Keratinocyte (primary cell): ENCODE results near the gene PLEKHJ1. TPM values are rescaled to one million over a fixed set of nuclear protein-coding genes. Genes with fewer than 3 reads are reported as not detected.

ENCODE experiments used
- DNase-seq: peaks from one replicate; pipeline ENCODE4 v3.0.0-alpha.2; 2011; ENCODE audit warnings: low read depth, missing footprints, low spot score
- FAIRE-seq: peaks from 2 replicates; lab custom pipeline; 2011; peaks lifted over from hg19 to GRCh38; lab: Jason Lieb, UNC
- H2AFZ ChIP-seq: 2 replicates; pipeline ENCODE4 v1.6.0; 2012; ENCODE audit warnings: low read length, control low read depth, inconsistent platforms; ENCODE audit not compliant: control insufficient read depth
- H3K27ac ChIP-seq: 2 replicates; pipeline ENCODE4 v1.5.1; 2011; ENCODE audit warnings: low read length; ENCODE audit not compliant: control insufficient read depth, insufficient read depth
- H3K27me3 ChIP-seq: 3 replicates; pipeline ENCODE4 v1.6.0; 2011; ENCODE audit warnings: low read length; ENCODE audit not compliant: control insufficient read depth, insufficient read depth; ENCODE audit errors: extremely low read depth
- H3K36me3 ChIP-seq, 2 experiments: 2 replicates in 1 of 2; 3 replicates in 1 of 2; pipeline ENCODE4 v1.5.1; 2011; ENCODE audit warnings: low read length in 2 of 2, mild to moderate bottlenecking in 1 of 2; ENCODE audit not compliant: control insufficient read depth in 2 of 2, insufficient read depth in 2 of 2; ENCODE audit errors: extremely low read depth in 1 of 2
- H3K4me1 ChIP-seq: 3 replicates; pipeline ENCODE4 v1.5.1; 2011; ENCODE audit warnings: low read length; ENCODE audit not compliant: control insufficient read depth, insufficient read depth; ENCODE audit errors: extremely low read depth
- H3K4me2 ChIP-seq: 3 replicates; pipeline ENCODE4 v1.6.0; 2011; ENCODE audit warnings: low read depth, low read length; ENCODE audit not compliant: control insufficient read depth, insufficient read depth; ENCODE audit errors: extremely low read depth
- H3K4me3 ChIP-seq, 3 experiments: fragments of 200-600 bp in 1 of 3; sonication (generic) in 1 of 3; 2 replicates in 2 of 3; 3 replicates in 1 of 3; pipeline ENCODE4 v1.5.1; 2011 to 2016; ENCODE audit warnings: low read length in 3 of 3, mild to moderate bottlenecking in 3 of 3, control low read depth in 2 of 3, inconsistent platforms in 1 of 3, low read depth in 1 of 3, mixed read lengths in 1 of 3, mixed run types in 1 of 3, moderate library complexity in 1 of 3; ENCODE audit not compliant: control insufficient read depth in 2 of 3, insufficient read depth in 2 of 3; ENCODE audit errors: extremely low read depth in 1 of 3
- H3K79me2 ChIP-seq: 2 replicates; pipeline ENCODE4 v1.6.0; 2012; ENCODE audit warnings: low read length; ENCODE audit not compliant: control insufficient read depth, insufficient read depth
- H3K9ac ChIP-seq: 3 replicates; pipeline ENCODE4 v1.6.0; 2011; ENCODE audit warnings: low read length; ENCODE audit not compliant: control insufficient read depth, insufficient read depth; ENCODE audit errors: extremely low read depth
- H3K9me1 ChIP-seq: 3 replicates; pipeline ENCODE4 v1.6.0; 2011; ENCODE audit warnings: low read length; ENCODE audit not compliant: control insufficient read depth, insufficient read depth; ENCODE audit errors: extremely low read depth
- H3K9me3 ChIP-seq: 2 replicates; pipeline ENCODE4 v1.5.1; 2012; ENCODE audit warnings: low read depth, low read length; ENCODE audit not compliant: control insufficient read depth
- H4K20me1 ChIP-seq: 3 replicates; pipeline ENCODE4 v1.6.0; 2011; ENCODE audit warnings: low read length; ENCODE audit not compliant: control insufficient read depth, insufficient read depth; ENCODE audit errors: extremely low read depth
- CTCF ChIP-seq, 3 experiments: IDR thresholded peaks in 1 of 3; conservative IDR thresholded peaks in 1 of 3; optimal IDR thresholded peaks in 1 of 3; 2 replicates in 2 of 3; 3 replicates in 1 of 3; pipeline versions ENCODE3 to v1.5.1; 2011; ENCODE audit warnings: low read length in 3 of 3, mild to moderate bottlenecking in 3 of 3, moderate library complexity in 2 of 3, control low read depth in 1 of 3, inconsistent platforms in 1 of 3; ENCODE audit not compliant: insufficient read depth in 2 of 3; ENCODE audit errors: extremely low read depth in 1 of 3
- EZH2 ChIP-seq: IDR thresholded peaks from one replicate; pipeline ENCODE4 v1.6.1; 2012; ENCODE audit warnings: inconsistent platforms, mild to moderate bottlenecking, low read length, moderate library complexity
- dilution Hi-C: fragments of 300-500 bp; cut with MboI; formaldehyde crosslinking; loops from one replicate; pipeline ENCODE4 v1.7.0; 2020; ENCODE audit warnings: low sequenced_read_pairs; ENCODE audit not compliant: extremely low pct_ligation_motif_present
- polyA plus RNA-seq, 5 experiments: library from polyadenylated mRNA; depleted of rRNA in 3 of 5; stranded (reverse) in 3 of 5; stranded (forward) in 1 of 5; unstranded in 1 of 5; fragments of >200 nt; gene quantifications; 1 replicate in 1 of 5; 2 replicates in 3 of 5; 3 replicates in 1 of 5; pipeline versions ENCODE4 v1.2.1 to v1.2.3, GENCODE V29; 2011 to 2012; ENCODE audit warnings: missing spikeins in 2 of 5, low read depth in 1 of 5, low replicate concordance in 1 of 5

The PLEKHJ1 gene
- polyA plus RNA-seq, 1 donor (not counting 4 experiments of a cell fraction or from before 2014, with no cell fraction given): 36.8 TPM

GRCh38 chr19:2268861-2269243, 32.7 kb upstream of the PLEKHJ1 start:
- peaks cover 38% of the 10 kb centered on the region for H3K79me2 ChIP-seq
- H3K4me3 ChIP-seq: peak overlapping the region; percentile 55 to 77 (median 74)
- no peaks in the 10 kb centered on the region for H3K9me3 ChIP-seq
- DNase-seq (no peak), FAIRE-seq (no peak)
- dilution Hi-C loops: no loop called here
- H3K36me3 ChIP-seq: peaks cover 6 to 10% of the 10 kb centered on the region in 2 experiments
- peak overlapping the region; percentile 71 for H3K9ac ChIP-seq
- peaks cover 13% of the 10 kb centered on the region for H3K4me1 ChIP-seq
- H3K4me2 ChIP-seq: peak overlapping the region; percentile 87
- H2AFZ ChIP-seq: peak overlapping the region; percentile 65
- no peak overlapping the region for H3K27ac ChIP-seq
- H3K9me1 ChIP-seq: no peaks in the 10 kb centered on the region
- no peaks in the 10 kb centered on the region for H3K27me3 ChIP-seq
- no peak for TF ChIP-seq CTCF (optimal IDR thresholded peaks at IDR 0.05 in 1 of 3, IDR thresholded peaks at IDR 0.05 in 1 of 3, conservative IDR thresholded peaks at IDR 0.05 in 1 of 3; ENCODE audit: extremely low read depth in 1 of 3, insufficient read depth in 2 of 3, low read length in 3 of 3)
- TF ChIP-seq EZH2: no peak
- H4K20me1 ChIP-seq: peaks cover 23% of the 10 kb centered on the region

DNA sequence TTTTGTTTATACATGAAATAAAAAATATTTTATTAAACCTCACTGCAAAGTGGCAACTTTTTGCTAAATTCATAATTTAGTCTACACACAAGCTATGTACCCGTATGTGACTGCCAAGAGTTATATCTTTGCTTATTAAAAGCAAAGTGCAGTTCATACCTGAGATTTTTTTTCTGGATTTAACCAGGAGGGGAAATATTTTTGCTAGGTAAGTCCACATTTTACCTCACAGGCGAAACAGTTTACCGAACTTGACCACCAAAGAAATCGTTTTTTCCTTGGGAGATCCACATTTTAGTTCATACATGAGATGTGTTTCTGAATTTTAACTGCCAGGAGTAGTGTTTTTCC, 32.3 kb upstream of the PLEKHJ1 start:
- H4K20me1 ChIP-seq: peaks cover 20% of the 10 kb centered on the region
- no peaks in the 10 kb centered on the region for H3K9me1 ChIP-seq
- FAIRE-seq (no peak), DNase-seq (no peak)
- peak overlapping the region in 1 of 3 experiments; percentile 74 for H3K4me3 ChIP-seq
- H3K4me1 ChIP-seq: peaks cover 11% of the 10 kb centered on the region
- peak overlapping the region; percentile 14 for H2AFZ ChIP-seq
- H3K79me2 ChIP-seq: peaks cover 36% of the 10 kb centered on the region
- no peaks in the 10 kb centered on the region for H3K9me3 ChIP-seq
- H3K9ac ChIP-seq: peak overlapping the region; percentile 71
- H3K27me3 ChIP-seq: no peaks in the 10 kb centered on the region
- H3K27ac ChIP-seq: no peak overlapping the region
- peaks cover 5 to 8% of the 10 kb centered on the region in 2 experiments for H3K36me3 ChIP-seq
- no peak for TF ChIP-seq CTCF (optimal IDR thresholded peaks at IDR 0.05 in 1 of 3, IDR thresholded peaks at IDR 0.05 in 1 of 3, conservative IDR thresholded peaks at IDR 0.05 in 1 of 3; ENCODE audit: extremely low read depth in 1 of 3, insufficient read depth in 2 of 3, low read length in 3 of 3)
- TF ChIP-seq EZH2: no peak
- dilution Hi-C loops: no loop called here
- H3K4me2 ChIP-seq: peak overlapping the region; percentile 87
